ENCODE results near the gene MRPS23. TPM values are rescaled to one million over a fixed set of nuclear protein-coding genes. Genes with fewer than 3 reads are reported as not detected.

The MRPS23 gene
- total and polyA plus RNA-seq, 2 of the 13 experiments (the other 11 are each of a cell fraction or from before 2014, with no cell fraction given): 63.2 to 181 TPM

DNA sequence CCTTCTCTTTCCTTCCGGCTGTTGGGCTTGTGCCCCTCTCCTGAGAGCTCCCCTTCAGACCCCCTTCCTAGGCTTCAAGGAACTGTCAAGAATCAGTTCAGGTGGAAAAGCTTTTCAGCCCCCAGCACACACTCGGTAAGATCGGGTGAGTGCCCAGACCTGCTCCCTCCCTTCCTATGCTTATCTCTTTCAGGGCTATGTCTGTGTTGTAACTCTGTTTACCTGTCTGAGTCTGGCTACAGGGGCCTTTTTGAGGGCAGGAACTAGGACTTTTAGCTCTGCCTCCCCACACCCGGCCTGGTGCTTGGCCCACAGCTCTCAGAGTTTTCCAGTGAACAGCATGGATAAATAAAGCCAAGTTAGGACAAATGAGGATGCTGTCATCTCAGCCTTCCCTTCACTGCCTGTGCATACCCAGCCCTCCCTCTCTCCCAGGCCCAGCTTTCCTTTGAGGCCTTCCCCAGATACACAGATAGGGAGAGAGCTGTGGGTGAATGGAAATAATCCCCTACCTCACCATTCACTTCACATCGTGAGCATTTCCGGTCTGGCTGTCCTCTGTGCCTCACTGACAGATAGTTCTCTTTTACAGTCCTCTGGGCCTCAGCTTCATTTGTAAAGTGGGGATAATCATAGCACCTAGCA is 5.7 kb upstream of the MRPS23 start (continued):
- peak; percentile 99 for TF ChIP-seq MEF2D (CRISPR knock-in tag; IDR thresholded peaks at IDR 0.05)
- no peak for TF ChIP-seq ZNF672 (CRISPR knock-in tag; IDR thresholded peaks at IDR 0.05)
- TF ChIP-seq, protein P1, sequence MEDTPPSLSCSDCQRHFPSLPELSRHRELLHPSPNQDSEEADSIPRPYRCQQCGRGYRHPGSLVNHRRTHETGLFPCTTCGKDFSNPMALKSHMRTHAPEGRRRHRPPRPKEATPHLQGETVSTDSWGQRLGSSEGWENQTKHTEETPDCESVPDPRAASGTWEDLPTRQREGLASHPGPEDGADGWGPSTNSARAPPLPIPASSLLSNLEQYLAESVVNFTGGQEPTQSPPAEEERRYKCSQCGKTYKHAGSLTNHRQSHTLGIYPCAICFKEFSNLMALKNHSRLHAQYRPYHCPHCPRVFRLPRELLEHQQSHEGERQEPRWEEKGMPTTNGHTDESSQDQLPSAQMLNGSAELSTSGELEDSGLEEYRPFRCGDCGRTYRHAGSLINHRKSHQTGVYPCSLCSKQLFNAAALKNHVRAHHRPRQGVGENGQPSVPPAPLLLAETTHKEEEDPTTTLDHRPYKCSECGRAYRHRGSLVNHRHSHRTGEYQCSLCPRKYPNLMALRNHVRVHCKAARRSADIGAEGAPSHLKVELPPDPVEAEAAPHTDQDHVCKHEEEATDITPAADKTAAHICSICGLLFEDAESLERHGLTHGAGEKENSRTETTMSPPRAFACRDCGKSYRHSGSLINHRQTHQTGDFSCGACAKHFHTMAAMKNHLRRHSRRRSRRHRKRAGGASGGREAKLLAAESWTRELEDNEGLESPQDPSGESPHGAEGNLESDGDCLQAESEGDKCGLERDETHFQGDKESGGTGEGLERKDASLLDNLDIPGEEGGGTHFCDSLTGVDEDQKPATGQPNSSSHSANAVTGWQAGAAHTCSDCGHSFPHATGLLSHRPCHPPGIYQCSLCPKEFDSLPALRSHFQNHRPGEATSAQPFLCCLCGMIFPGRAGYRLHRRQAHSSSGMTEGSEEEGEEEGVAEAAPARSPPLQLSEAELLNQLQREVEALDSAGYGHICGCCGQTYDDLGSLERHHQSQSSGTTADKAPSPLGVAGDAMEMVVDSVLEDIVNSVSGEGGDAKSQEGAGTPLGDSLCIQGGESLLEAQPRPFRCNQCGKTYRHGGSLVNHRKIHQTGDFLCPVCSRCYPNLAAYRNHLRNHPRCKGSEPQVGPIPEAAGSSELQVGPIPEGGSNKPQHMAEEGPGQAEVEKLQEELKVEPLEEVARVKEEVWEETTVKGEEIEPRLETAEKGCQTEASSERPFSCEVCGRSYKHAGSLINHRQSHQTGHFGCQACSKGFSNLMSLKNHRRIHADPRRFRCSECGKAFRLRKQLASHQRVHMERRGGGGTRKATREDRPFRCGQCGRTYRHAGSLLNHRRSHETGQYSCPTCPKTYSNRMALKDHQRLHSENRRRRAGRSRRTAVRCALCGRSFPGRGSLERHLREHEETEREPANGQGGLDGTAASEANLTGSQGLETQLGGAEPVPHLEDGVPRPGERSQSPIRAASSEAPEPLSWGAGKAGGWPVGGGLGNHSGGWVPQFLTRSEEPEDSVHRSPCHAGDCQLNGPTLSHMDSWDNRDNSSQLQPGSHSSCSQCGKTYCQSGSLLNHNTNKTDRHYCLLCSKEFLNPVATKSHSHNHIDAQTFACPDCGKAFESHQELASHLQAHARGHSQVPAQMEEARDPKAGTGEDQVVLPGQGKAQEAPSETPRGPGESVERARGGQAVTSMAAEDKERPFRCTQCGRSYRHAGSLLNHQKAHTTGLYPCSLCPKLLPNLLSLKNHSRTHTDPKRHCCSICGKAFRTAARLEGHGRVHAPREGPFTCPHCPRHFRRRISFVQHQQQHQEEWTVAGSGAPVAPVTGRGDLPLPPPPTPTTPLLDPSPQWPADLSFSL (CRISPR knock-in tag; IDR thresholded peaks at IDR 0.05): no peak
- TF ChIP-seq FOXJ3 (CRISPR knock-in tag; IDR thresholded peaks at IDR 0.05; ENCODE audit: borderline replicate concordance): peak; percentile 85
- TF ChIP-seq CHD4 (IDR thresholded peaks at IDR 0.05; ENCODE audit: borderline replicate concordance, low read length): no peak
- TF ChIP-seq, protein P2, sequence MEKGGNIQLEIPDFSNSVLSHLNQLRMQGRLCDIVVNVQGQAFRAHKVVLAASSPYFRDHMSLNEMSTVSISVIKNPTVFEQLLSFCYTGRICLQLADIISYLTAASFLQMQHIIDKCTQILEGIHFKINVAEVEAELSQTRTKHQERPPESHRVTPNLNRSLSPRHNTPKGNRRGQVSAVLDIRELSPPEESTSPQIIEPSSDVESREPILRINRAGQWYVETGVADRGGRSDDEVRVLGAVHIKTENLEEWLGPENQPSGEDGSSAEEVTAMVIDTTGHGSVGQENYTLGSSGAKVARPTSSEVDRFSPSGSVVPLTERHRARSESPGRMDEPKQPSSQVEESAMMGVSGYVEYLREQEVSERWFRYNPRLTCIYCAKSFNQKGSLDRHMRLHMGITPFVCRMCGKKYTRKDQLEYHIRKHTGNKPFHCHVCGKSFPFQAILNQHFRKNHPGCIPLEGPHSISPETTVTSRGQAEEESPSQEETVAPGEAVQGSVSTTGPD (CRISPR knock-in tag; IDR thresholded peaks at IDR 0.05): no peak
- TF ChIP-seq ZFP36L1 (CRISPR knock-in tag; IDR thresholded peaks at IDR 0.05): peak; percentile 67; the same call in 1 of the 2 replicates
- TF ChIP-seq, protein P3, sequence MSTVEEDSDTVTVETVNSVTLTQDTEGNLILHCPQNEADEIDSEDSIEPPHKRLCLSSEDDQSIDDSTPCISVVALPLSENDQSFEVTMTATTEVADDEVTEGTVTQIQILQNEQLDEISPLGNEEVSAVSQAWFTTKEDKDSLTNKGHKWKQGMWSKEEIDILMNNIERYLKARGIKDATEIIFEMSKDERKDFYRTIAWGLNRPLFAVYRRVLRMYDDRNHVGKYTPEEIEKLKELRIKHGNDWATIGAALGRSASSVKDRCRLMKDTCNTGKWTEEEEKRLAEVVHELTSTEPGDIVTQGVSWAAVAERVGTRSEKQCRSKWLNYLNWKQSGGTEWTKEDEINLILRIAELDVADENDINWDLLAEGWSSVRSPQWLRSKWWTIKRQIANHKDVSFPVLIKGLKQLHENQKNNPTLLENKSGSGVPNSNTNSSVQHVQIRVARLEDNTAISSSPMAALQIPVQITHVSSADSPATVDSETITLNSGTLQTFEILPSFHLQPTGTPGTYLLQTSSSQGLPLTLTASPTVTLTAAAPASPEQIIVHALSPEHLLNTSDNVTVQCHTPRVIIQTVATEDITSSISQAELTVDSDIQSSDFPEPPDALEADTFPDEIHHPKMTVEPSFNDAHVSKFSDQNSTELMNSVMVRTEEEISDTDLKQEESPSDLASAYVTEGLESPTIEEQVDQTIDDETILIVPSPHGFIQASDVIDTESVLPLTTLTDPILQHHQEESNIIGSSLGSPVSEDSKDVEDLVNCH (CRISPR knock-in tag; IDR thresholded peaks at IDR 0.05): no peak
- no peak for TF ChIP-seq EEA1 (CRISPR knock-in tag; IDR thresholded peaks at IDR 0.05; ENCODE audit: borderline replicate concordance)
- TF ChIP-seq U2AF1 (optimal IDR thresholded peaks at IDR 0.05; ENCODE audit: low read depth, low read length): no peak
- TF ChIP-seq, protein P4, sequence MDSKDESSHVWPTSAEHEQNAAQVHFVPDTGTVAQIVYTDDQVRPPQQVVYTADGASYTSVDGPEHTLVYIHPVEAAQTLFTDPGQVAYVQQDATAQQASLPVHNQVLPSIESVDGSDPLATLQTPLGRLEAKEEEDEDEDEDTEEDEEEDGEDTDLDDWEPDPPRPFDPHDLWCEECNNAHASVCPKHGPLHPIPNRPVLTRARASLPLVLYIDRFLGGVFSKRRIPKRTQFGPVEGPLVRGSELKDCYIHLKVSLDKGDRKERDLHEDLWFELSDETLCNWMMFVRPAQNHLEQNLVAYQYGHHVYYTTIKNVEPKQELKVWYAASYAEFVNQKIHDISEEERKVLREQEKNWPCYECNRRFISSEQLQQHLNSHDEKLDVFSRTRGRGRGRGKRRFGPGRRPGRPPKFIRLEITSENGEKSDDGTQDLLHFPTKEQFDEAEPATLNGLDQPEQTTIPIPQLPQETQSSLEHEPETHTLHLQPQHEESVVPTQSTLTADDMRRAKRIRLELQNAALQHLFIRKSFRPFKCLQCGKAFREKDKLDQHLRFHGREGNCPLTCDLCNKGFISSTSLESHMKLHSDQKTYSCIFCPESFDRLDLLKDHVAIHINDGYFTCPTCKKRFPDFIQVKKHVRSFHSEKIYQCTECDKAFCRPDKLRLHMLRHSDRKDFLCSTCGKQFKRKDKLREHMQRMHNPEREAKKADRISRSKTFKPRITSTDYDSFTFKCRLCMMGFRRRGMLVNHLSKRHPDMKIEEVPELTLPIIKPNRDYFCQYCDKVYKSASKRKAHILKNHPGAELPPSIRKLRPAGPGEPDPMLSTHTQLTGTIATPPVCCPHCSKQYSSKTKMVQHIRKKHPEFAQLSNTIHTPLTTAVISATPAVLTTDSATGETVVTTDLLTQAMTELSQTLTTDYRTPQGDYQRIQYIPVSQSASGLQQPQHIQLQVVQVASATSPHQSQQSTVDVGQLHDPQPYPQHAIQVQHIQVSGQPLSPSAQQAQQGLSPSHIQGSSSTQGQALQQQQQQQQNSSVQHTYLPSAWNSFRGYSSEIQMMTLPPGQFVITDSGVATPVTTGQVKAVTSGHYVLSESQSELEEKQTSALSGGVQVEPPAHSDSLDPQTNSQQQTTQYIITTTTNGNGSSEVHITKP (CRISPR knock-in tag; IDR thresholded peaks at IDR 0.05; ENCODE audit: low read depth): 0 out of 2 replicates have a peak, but pooled peaks have one; percentile 57
- TF ChIP-seq REPIN1 (CRISPR knock-in tag; IDR thresholded peaks at IDR 0.05; ENCODE audit: borderline replicate concordance, low read depth): peak; percentile 37; the same call in 1 of the 2 replicates
- TF ChIP-seq ZNF841 (CRISPR knock-in tag; IDR thresholded peaks at IDR 0.05; ENCODE audit: borderline replicate concordance): no peak
- TF ChIP-seq FOSL2 (CRISPR knock-in tag; IDR thresholded peaks at IDR 0.05): peak; percentile 69

All from HepG2 (cell line).